K562 (cell line): ENCODE data around the gene BCL2L13. TPM values are rescaled to one million over a fixed set of nuclear protein-coding genes. Genes with fewer than 3 reads are reported as not detected.

ENCODE experiments used
- CHD2 ChIP-seq: IDR thresholded peaks from 2 replicates; pipeline ENCODE4 v1.6.1; 2011; ENCODE audit warnings: low read depth, low read length
- CREBBP ChIP-seq: IDR thresholded peaks from one replicate; pipeline ENCODE4 v1.6.1; 2012; ENCODE audit warnings: low read depth, mild to moderate bottlenecking, control low read depth, inconsistent platforms, low read length
- ETV5 ChIP-seq: sonication (generic); formaldehyde crosslinking; IDR thresholded peaks from 2 replicates; pipeline ENCODE4 v1.4.0; 2020; ENCODE audit warnings: low read depth, mild to moderate bottlenecking, missing genetic modification reagents
- GABPB2 ChIP-seq: fragments of 250-450 bp; sonication (Bioruptor Pico); conservative IDR thresholded peaks from 2 replicates; pipeline ENCODE4 v1.5.1; 2021; ENCODE audit warnings: mild to moderate bottlenecking
- ILK ChIP-seq: fragments of 450-650 bp; IDR thresholded peaks from 2 replicates; pipeline ENCODE4 v1.6.1; 2016; ENCODE audit warnings: missing genetic modification characterization, low read depth, mild to moderate bottlenecking, missing compliant biosample characterization, moderate library complexity, borderline replicate concordance
- MCM2 ChIP-seq: fragments of 450-650 bp; IDR thresholded peaks from 2 replicates; pipeline ENCODE4 v1.6.1; 2017; ENCODE audit warnings: low read depth, mild to moderate bottlenecking
- MECOM ChIP-seq: fragments of 250-450 bp; sonication (Bioruptor Pico); IDR thresholded peaks from 2 replicates; pipeline ENCODE4 v1.8.0; 2022; ENCODE audit warnings: inconsistent platforms
- MED1 ChIP-seq: sonication (generic); formaldehyde crosslinking; IDR thresholded peaks from 2 replicates; pipeline ENCODE4 v1.8.1; 2023; ENCODE audit warnings: missing genetic modification reagents, borderline replicate concordance
- NEUROD1 ChIP-seq: fragments of 150-350 bp; IDR thresholded peaks from 2 replicates; pipeline ENCODE4 v1.6.1; 2014; ENCODE audit warnings: borderline replicate concordance, low read length, low read depth; ENCODE audit not compliant: partially characterized antibody
- NFATC3 ChIP-seq: fragments of 450-650 bp; IDR thresholded peaks from 2 replicates; pipeline ENCODE4 v1.6.1; 2017; ENCODE audit warnings: mild to moderate bottlenecking
- NR2C1 ChIP-seq, 2 experiments: fragments of 450-650 bp; IDR thresholded peaks; 2 replicates each; pipeline ENCODE4 v1.6.1; 2017; ENCODE audit warnings: mild to moderate bottlenecking in 2 of 2, antibody characterized with exemption in 1 of 2, inconsistent platforms in 1 of 2, missing compliant biosample characterization in 1 of 2, missing genetic modification characterization in 1 of 2
- POLR3G ChIP-seq: IDR thresholded peaks from 2 replicates; pipeline ENCODE4 v1.6.1; 2011; ENCODE audit not compliant: insufficient read length, insufficient replicate concordance; ENCODE audit errors: extremely low read depth
- RBBP5 ChIP-seq: fragments of 200-600 bp; sonication (generic); IDR thresholded peaks from 2 replicates; pipeline ENCODE4 v1.6.1; 2012; ENCODE audit warnings: borderline replicate concordance, mild to moderate bottlenecking, low read length, control low read depth, inconsistent platforms; ENCODE audit not compliant: insufficient read depth, poor library complexity, severe bottlenecking
- RBM39 ChIP-seq: fragments of 200-400 bp; formaldehyde crosslinking; optimal IDR thresholded peaks from 2 replicates; pipeline ENCODE3; 2018; ENCODE audit warnings: low read depth, low read length
- SMARCA4 ChIP-seq: fragments of 450-650 bp; IDR thresholded peaks from 2 replicates; pipeline ENCODE4 v1.6.1; 2016
- TEAD1 ChIP-seq, 2 experiments: fragments of 450-650 bp in 1 of 2; sonication (generic) in 1 of 2; formaldehyde crosslinking; IDR thresholded peaks; 2 replicates each; pipeline versions ENCODE4 v1.4.0 to v1.8.0; 2020 to 2022; ENCODE audit warnings: mild to moderate bottlenecking in 2 of 2, missing genetic modification reagents in 1 of 2
- THRA ChIP-seq: fragments of 450-650 bp; IDR thresholded peaks from 2 replicates; pipeline ENCODE4 v1.6.1; 2017; ENCODE audit warnings: mild to moderate bottlenecking, moderate library complexity
- ZNF140 ChIP-seq: fragments of 250-450 bp; sonication (Bioruptor Pico); IDR thresholded peaks from 2 replicates; pipeline ENCODE4 v1.8.0; 2021; ENCODE audit warnings: moderate library complexity, mild to moderate bottlenecking, inconsistent platforms
- ZNF232 ChIP-seq: sonication (generic); formaldehyde crosslinking; IDR thresholded peaks from 2 replicates; pipeline ENCODE4 v1.8.0; 2022; ENCODE audit warnings: mild to moderate bottlenecking, missing genetic modification reagents
- ZNF707 ChIP-seq: fragments of 250-450 bp; sonication (Bioruptor Pico); conservative IDR thresholded peaks from 2 replicates; pipeline ENCODE4 v1.8.0; 2022; ENCODE audit warnings: inconsistent platforms, mild to moderate bottlenecking, moderate library complexity
- polyA plus RNA-seq, 8 experiments: library from polyadenylated mRNA; depleted of rRNA in 4 of 8; stranded (reverse) in 5 of 8; unstranded in 3 of 8; fragments of >200 nt; fragmentation: Nextera tagmentation in 2 of 8; fragmentation: Illumina TruSeq in 1 of 8; extraction: Ambion mirVana in 2 of 8; extraction: Trizol in 1 of 8; gene quantifications; 2 replicates each; pipeline versions ENCODE4 v1.2.1 to v1.2.3, GENCODE V29; 2011 to 2014; ENCODE audit warnings: inconsistent platforms in 1 of 8, missing spikeins in 1 of 8
- total RNA-seq, 7 experiments: library from RNA; depleted of rRNA in 6 of 7; stranded (reverse); fragments of >200 nt in 6 of 7; fragmentation: Illumina TruSeq in 2 of 7; extraction: Trizol in 2 of 7; gene quantifications; 2 replicates each; pipeline versions ENCODE4 v1.2.1 to v1.2.3, GENCODE V29; 2011 to 2021; ENCODE audit warnings: low replicate concordance in 1 of 7
- TF ChIP-seq, protein P1 (sequence below), 3 experiments: fragments of 200-800 bp in 1 of 3; sonication (Bioruptor generic) in 1 of 3; sonication (generic) in 1 of 3; formaldehyde crosslinking in 1 of 3; IDR thresholded peaks; 2 replicates each; pipeline versions ENCODE4 v1.6.1 to v1.8.0; 2016 to 2022; ENCODE audit warnings: mild to moderate bottlenecking in 2 of 3, missing compliant biosample characterization in 2 of 3, missing genetic modification characterization in 2 of 3, missing genetic modification reagents in 1 of 3
- TF ChIP-seq, protein P2 (sequence below): fragments of 250-450 bp; sonication (Bioruptor Pico); IDR thresholded peaks from 2 replicates; pipeline ENCODE4 v1.5.0; 2022; ENCODE audit warnings: mild to moderate bottlenecking

BCL2L13 gene
- total and polyA plus RNA-seq, 9 of the 15 experiments (the other 6 are each of a cell fraction or from before 2014, with no cell fraction given): 41.5 to 63.4 (median 56.5) TPM

GRCh38 chr22:17628406-17629172, 10.0 kb upstream of the BCL2L13 start, which contains the start of gene ATP6V1E1 (continued):
- TF ChIP-seq RBBP5: peak; percentile 98
- TF ChIP-seq, protein P1, sequence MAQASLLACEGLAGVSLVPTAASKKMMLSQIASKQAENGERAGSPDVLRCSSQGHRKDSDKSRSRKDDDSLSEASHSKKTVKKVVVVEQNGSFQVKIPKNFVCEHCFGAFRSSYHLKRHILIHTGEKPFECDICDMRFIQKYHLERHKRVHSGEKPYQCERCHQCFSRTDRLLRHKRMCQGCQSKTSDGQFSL (CRISPR knock-in tag; IDR thresholded peaks at IDR 0.05): no peak
- TF ChIP-seq, protein P1 (tag; IDR thresholded peaks at IDR 0.05): no peak
- TF ChIP-seq ZNF140 (CRISPR knock-in tag): no peak
- TF ChIP-seq CREBBP: no peak
- no peak for TF ChIP-seq NEUROD1
- no peak for TF ChIP-seq ZNF707 (CRISPR knock-in tag)
- TF ChIP-seq ZNF232: no peak; the same call in 1 of the 2 replicates
- TF ChIP-seq CHD2: peak; percentile 28; the same call in 1 of the 2 replicates
- TF ChIP-seq SMARCA4: peak; percentile 62; the same call in 1 of the 2 replicates
- peak in 1 of 2 experiments; percentile 44; a peak in 1 of 4 replicates for TF ChIP-seq TEAD1 (CRISPR knock-in tag; IDR thresholded peaks at IDR 0.05)
- TF ChIP-seq MCM2: no peak
- TF ChIP-seq, protein P2, sequence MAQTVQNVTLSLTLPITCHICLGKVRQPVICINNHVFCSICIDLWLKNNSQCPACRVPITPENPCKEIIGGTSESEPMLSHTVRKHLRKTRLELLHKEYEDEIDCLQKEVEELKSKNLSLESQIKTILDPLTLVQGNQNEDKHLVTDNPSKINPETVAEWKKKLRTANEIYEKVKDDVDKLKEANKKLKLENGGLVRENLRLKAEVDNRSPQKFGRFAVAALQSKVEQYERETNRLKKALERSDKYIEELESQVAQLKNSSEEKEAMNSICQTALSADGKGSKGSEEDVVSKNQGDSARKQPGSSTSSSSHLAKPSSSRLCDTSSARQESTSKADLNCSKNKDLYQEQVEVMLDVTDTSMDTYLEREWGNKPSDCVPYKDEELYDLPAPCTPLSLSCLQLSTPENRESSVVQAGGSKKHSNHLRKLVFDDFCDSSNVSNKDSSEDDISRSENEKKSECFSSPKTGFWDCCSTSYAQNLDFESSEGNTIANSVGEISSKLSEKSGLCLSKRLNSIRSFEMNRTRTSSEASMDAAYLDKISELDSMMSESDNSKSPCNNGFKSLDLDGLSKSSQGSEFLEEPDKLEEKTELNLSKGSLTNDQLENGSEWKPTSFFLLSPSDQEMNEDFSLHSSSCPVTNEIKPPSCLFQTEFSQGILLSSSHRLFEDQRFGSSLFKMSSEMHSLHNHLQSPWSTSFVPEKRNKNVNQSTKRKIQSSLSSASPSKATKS: no peak
- TF ChIP-seq ETV5 (CRISPR knock-in tag): no peak; the same call in 1 of the 2 replicates
- no peak for TF ChIP-seq MED1 (CRISPR knock-in tag)
- TF ChIP-seq NR2C1 (IDR thresholded peaks at IDR 0.05): peak; percentile 52; the same call in 1 of the 2 replicates
- peak; percentile 69; the same call in 1 of the 2 replicates for TF ChIP-seq NR2C1 (tag; IDR thresholded peaks at IDR 0.05)
- no peak for TF ChIP-seq THRA
- no peak for TF ChIP-seq NFATC3
- TF ChIP-seq ILK (tag): no peak
- no peak for TF ChIP-seq POLR3G
- no peak for TF ChIP-seq RBM39
- 0 out of 2 replicates have a peak, but pooled peaks have one; percentile 28 for TF ChIP-seq MECOM (CRISPR knock-in tag)
- TF ChIP-seq GABPB2 (CRISPR knock-in tag): no peak
